ENCODE data around the gene DELE1.
A peak's percentile ranks its signal among the peaks of the same experiment; 100 is the strongest.

DELE1 gene

GRCh38 chr5:141929398-141930058 is 5.9 kb downstream of the DELE1 start:
- no peak for DNase-seq (ENCODE audit: low read depth)
- no peak overlapping the region for H3K4me3 ChIP-seq (ENCODE audit: low read depth, low read length)
- no peak for TF ChIP-seq CTCF (conservative IDR thresholded peaks at IDR 0.05; ENCODE audit: low read depth, low read length)

- no peak for TF ChIP-seq CTCF (conservative IDR thresholded peaks at IDR 0.05; ENCODE audit: low read depth, low read length)
- DNase-seq (ENCODE audit: low read depth): no peak
- no peak overlapping the region for H3K4me3 ChIP-seq (ENCODE audit: low read depth, low read length)
These were observed 8.0 kb downstream of the DELE1 start for GRCh38 chr5:141931694-141932093.

GRCh38 chr5:141933151-141933550 is 9.5 kb downstream of the DELE1 start:
- no peak for DNase-seq (ENCODE audit: low read depth)
- no peak overlapping the region for H3K4me3 ChIP-seq (ENCODE audit: low read depth, low read length)
- TF ChIP-seq CTCF (conservative IDR thresholded peaks at IDR 0.05; ENCODE audit: low read depth, low read length): no peak

GRCh38 chr5:141934099-141934844 is 10.6 kb downstream of the DELE1 start:
- no peak overlapping the region for H3K4me3 ChIP-seq (ENCODE audit: low read depth, low read length)
- TF ChIP-seq CTCF (conservative IDR thresholded peaks at IDR 0.05; ENCODE audit: low read depth, low read length): no peak
- DNase-seq (ENCODE audit: low read depth): peak; percentile 26

GRCh38 chr5:141935538-141935937 is 11.9 kb downstream of the DELE1 start:
- no peak for TF ChIP-seq CTCF (conservative IDR thresholded peaks at IDR 0.05; ENCODE audit: low read depth, low read length)
- H3K4me3 ChIP-seq (ENCODE audit: low read depth, low read length): no peak overlapping the region
- DNase-seq (ENCODE audit: low read depth): no peak

- no peak overlapping the region for H3K4me3 ChIP-seq (ENCODE audit: low read depth, low read length)
- DNase-seq (ENCODE audit: low read depth): peak; percentile 66
- TF ChIP-seq CTCF (conservative IDR thresholded peaks at IDR 0.05; ENCODE audit: low read depth, low read length): peak; percentile 31
These were observed 17.1 kb downstream of the DELE1 start for GRCh38 chr5:141940695-141941271.

Measured in choroid plexus epithelial cell (primary cell).